IMR-90 (cell line): ENCODE data around the gene ARHGAP35. TPM values are rescaled to one million over a fixed set of nuclear protein-coding genes. Genes with fewer than 3 reads are reported as not detected.
A peak's percentile ranks its signal among the peaks of the same experiment; 100 is the strongest.

Source experiments
- ATAC-seq: fragments of 200-7000 bp; cut with Tn5 transposase; 2 replicates; pipeline ENCODE4 v1.9.1; 2020; ENCODE audit warnings: low read depth, mild to moderate bottlenecking, moderate library complexity
- BruUV-seq: library from RNA; stranded (reverse); fragments of 400-500 nt; replicated peaks from 2 replicates; lab custom pipeline; 2021; lab: Mats Ljungman, UMichigan
- CTCF ChIA-PET: fragments of 300-600 bp; formaldehyde crosslinking; extraction: SDS; loops from one replicate; lab custom pipeline; 2021; ENCODE audit warnings: antibody characterized with exemption; lab: Yijun Ruan, JAX
- POLR2A ChIA-PET: fragments of 300-600 bp; sonication (Branson Sonifier 250); formaldehyde crosslinking; loops from one replicate; lab custom pipeline; 2022; ENCODE audit warnings: antibody characterized with exemption; ENCODE audit not compliant: unreplicated experiment; lab: Charles Lee
- DNase-seq: peaks from one replicate; pipeline ENCODE4 v3.0.0; 2013
- H2AFZ ChIP-seq: replicated peaks from 2 replicates; pipeline ENCODE3; 2013; ENCODE audit warnings: low read length, mild to moderate bottlenecking; ENCODE audit not compliant: poor library complexity
- H2AK5ac ChIP-seq: 2 replicates; pipeline ENCODE4 v1.6.1; 2013; ENCODE audit warnings: low read depth, low read length, inconsistent platforms
- H2AK9ac ChIP-seq: replicated peaks from 2 replicates; pipeline ENCODE3; 2013; ENCODE audit warnings: mild to moderate bottlenecking, low read depth, low read length, moderate library complexity; ENCODE audit not compliant: poor library complexity
- H2BK120ac ChIP-seq: 2 replicates; pipeline ENCODE4 v1.6.1; 2013; ENCODE audit warnings: low read depth, low read length, inconsistent platforms
- H2BK15ac ChIP-seq: 3 replicates; pipeline ENCODE4 v1.6.1; 2013; ENCODE audit warnings: low read depth, low read length, inconsistent platforms
- H2BK20ac ChIP-seq: 2 replicates; pipeline ENCODE4 v1.6.1; 2013; ENCODE audit warnings: low read depth, mild to moderate bottlenecking, inconsistent platforms, low read length, moderate library complexity
- H2BK5ac ChIP-seq: 2 replicates; pipeline ENCODE4 v1.6.1; 2013; ENCODE audit warnings: mild to moderate bottlenecking, low read depth, low read length, inconsistent platforms; ENCODE audit not compliant: poor library complexity, severe bottlenecking
- H3K14ac ChIP-seq: replicated peaks from 2 replicates; pipeline ENCODE4 v1.6.1; 2013; ENCODE audit warnings: low read depth, low read length, inconsistent platforms
- H3K18ac ChIP-seq: 2 replicates; pipeline ENCODE4 v1.6.1; 2013; ENCODE audit warnings: low read depth, low read length, control low read depth
- H3K23ac ChIP-seq: 2 replicates; pipeline ENCODE4 v1.6.1; 2013; ENCODE audit warnings: low read depth, low read length, inconsistent platforms
- H3K27ac ChIP-seq: 2 replicates; pipeline ENCODE4 v1.5.1; 2013; ENCODE audit warnings: mild to moderate bottlenecking, control low read depth, low read length; ENCODE audit not compliant: insufficient read depth
- H3K27me3 ChIP-seq: 2 replicates; pipeline ENCODE4 v1.6.1; 2013; ENCODE audit warnings: low read length; ENCODE audit not compliant: control insufficient read depth, insufficient read depth
- H3K36me3 ChIP-seq: 2 replicates; pipeline ENCODE4 v1.6.1; 2013; ENCODE audit warnings: low read length, mixed read lengths; ENCODE audit not compliant: control insufficient read depth, insufficient read depth
- H3K4ac ChIP-seq: 2 replicates; pipeline ENCODE4 v1.6.1; 2013; ENCODE audit warnings: low read depth, low read length, inconsistent platforms
- H3K4me1 ChIP-seq: 2 replicates; pipeline ENCODE4 v1.6.1; 2013; ENCODE audit warnings: low read length, mixed read lengths; ENCODE audit not compliant: control insufficient read depth, insufficient read depth
- H3K4me2 ChIP-seq: 2 replicates; pipeline ENCODE4 v1.6.1; 2013; ENCODE audit warnings: low read depth, mild to moderate bottlenecking, control low read depth, low read length, moderate library complexity
- H3K4me3 ChIP-seq: 2 replicates; pipeline ENCODE4 v1.5.1; 2013; ENCODE audit warnings: low read depth, mild to moderate bottlenecking, control low read depth, low read length, moderate library complexity; ENCODE audit not compliant: insufficient read depth
- H3K56ac ChIP-seq: 2 replicates; pipeline ENCODE4 v1.6.1; 2013; ENCODE audit warnings: low read length, inconsistent platforms; ENCODE audit not compliant: insufficient read depth; ENCODE audit errors: extremely low read depth
- H3K79me1 ChIP-seq, 2 experiments: 2 replicates each; pipeline ENCODE4 v1.6.1; 2013; ENCODE audit warnings: low read length in 2 of 2, inconsistent platforms in 1 of 2, low read depth in 1 of 2
- H3K9ac ChIP-seq: 2 replicates; pipeline ENCODE4 v1.6.1; 2013; ENCODE audit warnings: low read depth, low read length, control low read depth
- H3K9me1 ChIP-seq: 2 replicates; pipeline ENCODE4 v1.6.1; 2013; ENCODE audit warnings: low read length, inconsistent platforms; ENCODE audit not compliant: insufficient read depth
- H3K9me3 ChIP-seq: 2 replicates; pipeline ENCODE4 v1.6.1; 2013; ENCODE audit warnings: low read length; ENCODE audit not compliant: control insufficient read depth, insufficient read depth
- H4K20me1 ChIP-seq: 2 replicates; pipeline ENCODE4 v1.6.1; 2013; ENCODE audit warnings: low read length, inconsistent platforms; ENCODE audit not compliant: insufficient read depth
- H4K5ac ChIP-seq: 2 replicates; pipeline ENCODE4 v1.6.1; 2013; ENCODE audit warnings: mild to moderate bottlenecking, low read depth, low read length, control low read depth
- H4K8ac ChIP-seq, 2 experiments: 2 replicates each; pipeline ENCODE4 v1.6.1; 2013; ENCODE audit warnings: low read depth in 2 of 2, low read length in 2 of 2, control low read depth in 1 of 2, inconsistent platforms in 1 of 2
- H4K91ac ChIP-seq: 2 replicates; pipeline ENCODE4 v1.6.1; 2013; ENCODE audit warnings: low read depth, low read length, inconsistent platforms; ENCODE audit not compliant: insufficient read depth
- BHLHE40 ChIP-seq: fragments of 150-350 bp; IDR thresholded peaks from 2 replicates; pipeline ENCODE4 v1.6.1; 2016; ENCODE audit warnings: mild to moderate bottlenecking, low read depth, low read length
- CHD1 ChIP-seq: IDR thresholded peaks from 2 replicates; pipeline ENCODE4 v1.6.1; 2012; ENCODE audit warnings: low read depth, low read length, improper control_type of control experiment
- ELK1 ChIP-seq: fragments of 150-350 bp; IDR thresholded peaks from 2 replicates; pipeline ENCODE4 v1.6.1; 2016; ENCODE audit warnings: low read depth, mild to moderate bottlenecking, low read length, moderate library complexity, borderline replicate concordance
- MAZ ChIP-seq: IDR thresholded peaks from 2 replicates; pipeline ENCODE4 v1.6.1; 2012; ENCODE audit warnings: low read depth, mild to moderate bottlenecking, low read length, improper control_type of control experiment, moderate library complexity, borderline replicate concordance
- MXI1 ChIP-seq: IDR thresholded peaks from 2 replicates; pipeline ENCODE4 v1.6.1; 2012; ENCODE audit warnings: low read depth, mild to moderate bottlenecking, low read length, moderate library complexity, borderline replicate concordance
- POLR2A ChIP-seq: IDR thresholded peaks from 2 replicates; pipeline ENCODE4 v1.6.1; 2012; ENCODE audit warnings: mild to moderate bottlenecking, low read depth, low read length
- RAD21 ChIP-seq: IDR thresholded peaks from 2 replicates; pipeline ENCODE4 v1.6.1; 2012; ENCODE audit warnings: low read length, improper control_type of control experiment
- USF2 ChIP-seq: fragments of 150-350 bp; IDR thresholded peaks from 2 replicates; pipeline ENCODE4 v1.6.1; 2017; ENCODE audit warnings: mild to moderate bottlenecking, antibody characterized with exemption, low read length, low read depth
- WGBS, 2 experiments: methylation state at CpG; one replicate each; pipeline versions ENCODE4 v1.1.5 to v1.1.7; 2013; ENCODE audit warnings: missing lambda C conversion rate in 2 of 2; ENCODE audit not compliant: insufficient read length in 1 of 2; ENCODE audit errors: extremely low coverage in 2 of 2; 5-methylcytosine and 5-hydroxymethylcytosine counted together
- dilution Hi-C: fragments of 300-500 bp; cut with HindIII; formaldehyde crosslinking; loops from one replicate; pipeline ENCODE4 v1.14.3; 2018; ENCODE audit warnings: low sequenced_read_pairs; ENCODE audit not compliant: unreplicated experiment
- in situ Hi-C: fragments of 300-500 bp; cut with MboI; formaldehyde crosslinking; loops from 3 replicates; pipeline ENCODE4 v1.14.3; 2019; ENCODE audit warnings: low sequenced_read_pairs, inconsistent platforms, mixed read lengths
- intact Hi-C: fragments of 100-400 bp; cut with micrococcal nuclease; formaldehyde crosslinking; loops from 2 replicates; pipeline ENCODE4 v1.10.0; 2022
- polyA plus RNA-seq, 3 experiments: library from polyadenylated mRNA; depleted of rRNA; stranded (reverse); fragments of >200 nt; gene quantifications; 2 replicates each; pipeline ENCODE4 v1.2.3, GENCODE V29; 2012; ENCODE audit warnings: low replicate concordance in 1 of 3
- total RNA-seq: library from RNA; depleted of rRNA; stranded (reverse); fragments of >200 nt; gene quantifications from 2 replicates; pipeline ENCODE4 v1.2.3, GENCODE V29; 2012

The ARHGAP35 gene
- total and polyA plus RNA-seq, 2 of the 4 experiments (the other 2 are of a cell fraction) = 16.4 to 29.0 TPM

DNA sequence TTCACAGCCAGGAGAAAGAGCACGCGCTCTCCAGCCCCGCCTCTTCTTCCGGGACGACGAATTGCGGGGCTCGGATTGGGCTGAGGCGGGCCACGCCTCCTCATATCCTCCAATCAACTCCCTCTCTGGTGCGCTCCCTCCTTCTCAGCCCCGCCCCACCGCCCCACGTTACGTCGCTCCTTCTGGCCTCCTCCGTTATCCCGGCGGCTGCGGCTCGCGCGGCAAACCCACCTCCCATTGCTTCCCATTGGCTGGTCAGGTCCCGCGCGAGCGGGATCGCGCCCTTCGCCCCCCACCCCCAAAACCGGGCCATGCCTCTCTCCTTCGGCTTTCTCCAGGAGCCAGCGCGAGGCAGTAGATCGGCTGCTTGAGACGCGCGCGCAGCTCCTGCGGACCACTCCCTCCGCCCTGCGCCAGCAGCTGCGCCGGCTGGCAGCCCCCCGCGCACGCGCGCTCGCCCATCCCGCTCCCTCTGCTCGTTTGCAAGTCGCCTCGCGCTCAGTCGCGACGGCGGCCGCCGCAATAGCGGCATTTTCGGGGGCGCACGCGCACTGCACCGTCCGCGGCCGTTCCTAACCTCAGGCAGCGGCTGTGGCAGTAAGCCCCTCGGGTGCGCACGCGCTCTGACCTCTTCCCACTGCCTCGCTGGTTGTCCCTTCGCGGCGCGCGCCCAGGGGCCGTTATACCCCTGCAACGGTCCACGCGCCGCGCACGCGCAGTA lies 512 bp upstream of the ARHGAP35 start:
- H3K27me3 ChIP-seq = no peaks in the 10 kb centered on the region
- in situ Hi-C loops = no loop called here
- intact Hi-C loops = loop anchor here (1.0 kb wide), 1 partner anchor 131 kb away; no protein-coding TSS in a partner anchor

More for the DNA sequence above, 512 bp upstream of the ARHGAP35 start:
- ATAC-seq (peak; percentile 75), DNase-seq (peak; percentile 98)
- Histone ChIP-seq H4K91ac (peak overlapping the region; percentile 73), H3K36me3 (no peaks in the 10 kb centered on the region), H3K79me1 (peaks cover 30 to 56% of the 10 kb centered on the region in 2 experiments), H2BK20ac (no peak overlapping the region), H3K56ac (no peak overlapping the region), H3K4ac (peak overlapping the region; percentile 96), H3K14ac (peak overlapping the region; percentile 73), H2BK120ac (peak overlapping the region; percentile 75), H3K4me3 (peak overlapping the region; percentile 68), H3K23ac (0 out of 2 replicates have a peak overlapping the region, but pooled peaks have one; percentile 63), H2AK5ac (peak overlapping the region; percentile 56; the same call in 1 of the 2 replicates), H4K8ac (peak overlapping the region; percentile 51 to 80; a peak in 2 of 4 replicates), H3K27ac (peak overlapping the region; percentile 92), H3K4me2 (peak overlapping the region; percentile 94), H3K9ac (peak overlapping the region; percentile 82), H3K4me1 (peaks cover 16% of the 10 kb centered on the region), H4K20me1 (peaks cover 50% of the 10 kb centered on the region), H2AK9ac (peak overlapping the region; percentile 95), H3K9me1 (peaks cover 27% of the 10 kb centered on the region), H2BK5ac (peak overlapping the region; percentile 95), H4K5ac (0 out of 2 replicates have a peak overlapping the region, but pooled peaks have one; percentile 17), H3K18ac (peak overlapping the region; percentile 37), H2BK15ac (peak overlapping the region; percentile 64; the same call in 1 of the 3 replicates), H3K9me3 (no peaks in the 10 kb centered on the region), H2AFZ (peak overlapping the region; percentile 96)
- TF ChIP-seq ELK1 = no peak
- TF ChIP-seq MAZ = peak; percentile 99
- TF ChIP-seq CHD1 = 0 out of 2 replicates have a peak, but pooled peaks have one; percentile 52
- TF ChIP-seq MXI1 = peak; percentile 91
- TF ChIP-seq USF2 = peak; percentile 72
- peak; percentile 80 for TF ChIP-seq POLR2A
- no peak for TF ChIP-seq BHLHE40
- no peak for TF ChIP-seq RAD21
- BruUV-seq = no TSS peak
- ChIA-PET CTCF (interaction anchor here (0.6 to 1.3 kb wide), 2 partner anchors 130 to 361 kb away, joined by 5 to 7 read pairs; no protein-coding TSS in a partner anchor), POLR2A (interaction anchor here (0.5 kb wide), 1 partner anchor 13 kb away, joined by 4 read pairs; no protein-coding TSS in a partner anchor)
- dilution Hi-C loops = no loop called here
- WGBS, 2 experiments = 0% methylated on average over 58 of the region's 89 CpGs; no CpG with 5 or more reads in 1 of the 2 experiments
